Fibroblast of lung (primary cell): ENCODE measurements around the gene KAT2A. TPM values are rescaled to one million over a fixed set of nuclear protein-coding genes. Genes with fewer than 3 reads are reported as not detected.

Experiments used
- DNase-seq, 2 donors: peaks; one replicate each; pipeline versions ENCODE4 v3.0.0 to v3.0.0-alpha.2; 2010; ENCODE audit warnings: low read depth in 2 of 2
- H2AFZ ChIP-seq: 2 replicates; pipeline ENCODE4 v1.5.1; 2012; ENCODE audit warnings: low read length, control low read depth, inconsistent platforms
- H3K27ac ChIP-seq: 2 replicates; pipeline ENCODE4 v1.5.1; 2011; ENCODE audit warnings: low read length, control low read depth; ENCODE audit not compliant: insufficient read depth
- H3K27me3 ChIP-seq: 2 replicates; pipeline ENCODE4 v1.5.1; 2011; ENCODE audit warnings: mild to moderate bottlenecking, low read length; ENCODE audit not compliant: control insufficient read depth, insufficient read depth
- H3K36me3 ChIP-seq: 2 replicates; pipeline ENCODE4 v1.5.1; 2011; ENCODE audit warnings: low read length; ENCODE audit not compliant: control insufficient read depth, insufficient read depth
- H3K4me1 ChIP-seq: 2 replicates; pipeline ENCODE4 v1.5.1; 2011; ENCODE audit warnings: low read length; ENCODE audit not compliant: control insufficient read depth, insufficient read depth; ENCODE audit errors: extremely low read depth
- H3K4me2 ChIP-seq: 2 replicates; pipeline ENCODE4 v1.5.1; 2011; ENCODE audit warnings: low read length, control low read depth; ENCODE audit not compliant: insufficient read depth; ENCODE audit errors: extremely low read depth
- H3K4me3 ChIP-seq, 4 experiments: fragments of 200-600 bp in 1 of 4; sonication (generic) in 1 of 4; replicated peaks in 1 of 4; 2 replicates each; pipeline ENCODE4 v1.5.1; 2011 to 2016; ENCODE audit warnings: low read length in 4 of 4, low read depth in 3 of 4, mild to moderate bottlenecking in 3 of 4, control low read depth in 2 of 4, inconsistent platforms in 1 of 4, mixed read lengths in 1 of 4; ENCODE audit not compliant: insufficient read depth in 1 of 4; ENCODE audit errors: control extremely low read depth in 1 of 4
- H3K79me2 ChIP-seq: 2 replicates; pipeline ENCODE4 v1.5.1; 2012; ENCODE audit warnings: mild to moderate bottlenecking, low read length, inconsistent platforms; ENCODE audit not compliant: control insufficient read depth, insufficient read depth
- H3K9ac ChIP-seq: 2 replicates; pipeline ENCODE4 v1.5.1; 2011; ENCODE audit warnings: mild to moderate bottlenecking, low read length, control low read depth; ENCODE audit not compliant: insufficient read depth
- H3K9me3 ChIP-seq: 2 replicates; pipeline ENCODE4 v1.5.1; 2012; ENCODE audit warnings: low read depth, low read length; ENCODE audit not compliant: control insufficient read depth, insufficient read depth
- H4K20me1 ChIP-seq: 2 replicates; pipeline ENCODE4 v1.5.1; 2011; ENCODE audit warnings: low read length; ENCODE audit not compliant: control insufficient read depth, insufficient read depth; ENCODE audit errors: extremely low read depth
- CTCF ChIP-seq, 2 donors: IDR thresholded peaks in 1 of 2; conservative IDR thresholded peaks in 1 of 2; 1 replicate in 1 of 2; 2 replicates in 1 of 2; pipeline ENCODE4 v1.5.1; 2011 to 2012; ENCODE audit warnings: low read length in 2 of 2, control low read depth in 1 of 2, inconsistent platforms in 1 of 2, low read depth in 1 of 2, mild to moderate bottlenecking in 1 of 2
- EZH2 ChIP-seq: IDR thresholded peaks from 2 replicates; pipeline ENCODE4 v1.5.1; 2012; ENCODE audit warnings: low read length, control low read depth, mild to moderate bottlenecking; ENCODE audit errors: missing control alignments
- polyA plus RNA-seq, 2 donors: library from polyadenylated mRNA; depleted of rRNA in 1 of 2; stranded (reverse) in 1 of 2; unstranded in 1 of 2; fragments of >200 nt; gene quantifications; 2 replicates each; pipeline ENCODE4 v1.2.1, GENCODE V29; 2011 to 2012; ENCODE audit warnings: missing spikeins in 1 of 2
- total RNA-seq: library from RNA; depleted of rRNA; stranded (reverse); fragments of >200 nt; gene quantifications from 2 replicates; pipeline ENCODE4 v1.2.1, GENCODE V29; 2014

Gene KAT2A
- total and polyA plus RNA-seq, 2 donors (not counting 1 experiment from before 2014, with no cell fraction given) = 7.8 to 9.1 TPM

DNA sequence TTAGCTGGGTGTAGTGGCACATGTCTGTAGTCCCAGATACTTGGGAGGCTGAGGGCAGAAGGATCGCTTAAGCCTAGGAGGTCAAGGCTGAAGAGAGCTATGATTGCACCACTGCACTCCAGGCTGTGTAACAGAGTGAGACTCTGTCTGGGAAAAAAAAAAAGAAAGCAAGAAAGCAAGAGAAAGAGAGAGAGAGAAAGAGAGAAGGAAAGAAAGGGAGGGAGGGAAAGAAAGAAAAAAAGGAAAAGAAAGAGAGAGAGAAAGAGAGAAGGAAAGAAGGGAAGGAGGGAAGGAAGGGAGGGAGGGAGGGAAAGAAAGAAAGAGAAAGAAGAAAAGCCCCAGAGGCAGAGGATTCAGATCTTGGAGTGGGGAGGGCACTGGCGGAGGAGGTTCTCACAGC lies 15.2 kb downstream of the KAT2A start:
- Histone ChIP-seq H3K27ac (no peak overlapping the region), H2AFZ (no peak overlapping the region)

GRCh38 chr17:42104264-42104663 lies 16.9 kb downstream of the KAT2A start:
- Histone ChIP-seq H3K79me2 (no peaks in the 10 kb centered on the region), H3K4me2 (no peak overlapping the region), H2AFZ (no peak overlapping the region)

More for the DNA sequence above, 15.2 kb downstream of the KAT2A start:
- TF ChIP-seq EZH2 = no peak
- TF ChIP-seq CTCF (conservative IDR thresholded peaks at IDR 0.05 in 1 of 2, IDR thresholded peaks at IDR 0.05 in 1 of 2; ENCODE audit: low read depth in 1 of 2, low read length in 2 of 2) = no peak
- H3K36me3 ChIP-seq = peaks cover 2% of the 10 kb centered on the region
- no peak for DNase-seq
- no peaks in the 10 kb centered on the region for H3K27me3 ChIP-seq
- no peaks in the 10 kb centered on the region for H4K20me1 ChIP-seq
- H3K4me3 ChIP-seq = no peak overlapping the region
- H3K9me3 ChIP-seq = no peaks in the 10 kb centered on the region
- H3K9ac ChIP-seq = no peak overlapping the region
- H3K79me2 ChIP-seq = no peaks in the 10 kb centered on the region
- no peaks in the 10 kb centered on the region for H3K4me1 ChIP-seq
- H3K4me2 ChIP-seq = no peak overlapping the region

GRCh38 chr17:42103221-42103954 lies 17.8 kb downstream of the KAT2A start:
- Histone ChIP-seq H4K20me1 (no peaks in the 10 kb centered on the region), H3K9me3 (no peaks in the 10 kb centered on the region), H3K36me3 (peaks cover 2% of the 10 kb centered on the region), H3K9ac (no peak overlapping the region), H3K4me1 (no peaks in the 10 kb centered on the region), H2AFZ (no peak overlapping the region), H3K4me3 (no peak overlapping the region), H3K27me3 (no peaks in the 10 kb centered on the region), H3K4me2 (no peak overlapping the region), H3K79me2 (no peaks in the 10 kb centered on the region), H3K27ac (no peak overlapping the region)
- no peak for TF ChIP-seq EZH2
- TF ChIP-seq CTCF (conservative IDR thresholded peaks at IDR 0.05 in 1 of 2, IDR thresholded peaks at IDR 0.05 in 1 of 2; ENCODE audit: low read depth in 1 of 2, low read length in 2 of 2) = no peak
- DNase-seq = no peak

More at GRCh38 chr17:42104264-42104663, 16.9 kb downstream of the KAT2A start:
- H3K27ac ChIP-seq = no peak overlapping the region
- TF ChIP-seq CTCF (conservative IDR thresholded peaks at IDR 0.05 in 1 of 2, IDR thresholded peaks at IDR 0.05 in 1 of 2; ENCODE audit: low read depth in 1 of 2, low read length in 2 of 2) = no peak
- DNase-seq = no peak
- no peaks in the 10 kb centered on the region for H4K20me1 ChIP-seq
- peaks cover 2% of the 10 kb centered on the region for H3K36me3 ChIP-seq
- H3K9me3 ChIP-seq = no peaks in the 10 kb centered on the region
- H3K4me1 ChIP-seq = no peaks in the 10 kb centered on the region
- no peak overlapping the region for H3K4me3 ChIP-seq
- no peak overlapping the region for H3K9ac ChIP-seq
- no peaks in the 10 kb centered on the region for H3K27me3 ChIP-seq
